Stimulated activated CD4-positive, alpha-beta T cell treated with anti-CD3 and anti-CD28 coated beads, Interleukin-15, amount 100 ng/mL, for 48 hours (primary cell): ENCODE measurements around the gene TNFRSF9.
A peak's percentile ranks its signal among the peaks of the same experiment; 100 is the strongest.
"Not testable (repeated sequence)": the region's sequence is repeated elsewhere in the genome, so short reads cannot be mapped to it uniquely, and the experiment has no call there.

Experiments
- DNase-seq, 2 donors: peaks; one replicate each; pipeline ENCODE4 v3.0.0-alpha.2; 2020; ENCODE audit warnings: low read depth in 2 of 2

TNFRSF9 gene

DNA sequence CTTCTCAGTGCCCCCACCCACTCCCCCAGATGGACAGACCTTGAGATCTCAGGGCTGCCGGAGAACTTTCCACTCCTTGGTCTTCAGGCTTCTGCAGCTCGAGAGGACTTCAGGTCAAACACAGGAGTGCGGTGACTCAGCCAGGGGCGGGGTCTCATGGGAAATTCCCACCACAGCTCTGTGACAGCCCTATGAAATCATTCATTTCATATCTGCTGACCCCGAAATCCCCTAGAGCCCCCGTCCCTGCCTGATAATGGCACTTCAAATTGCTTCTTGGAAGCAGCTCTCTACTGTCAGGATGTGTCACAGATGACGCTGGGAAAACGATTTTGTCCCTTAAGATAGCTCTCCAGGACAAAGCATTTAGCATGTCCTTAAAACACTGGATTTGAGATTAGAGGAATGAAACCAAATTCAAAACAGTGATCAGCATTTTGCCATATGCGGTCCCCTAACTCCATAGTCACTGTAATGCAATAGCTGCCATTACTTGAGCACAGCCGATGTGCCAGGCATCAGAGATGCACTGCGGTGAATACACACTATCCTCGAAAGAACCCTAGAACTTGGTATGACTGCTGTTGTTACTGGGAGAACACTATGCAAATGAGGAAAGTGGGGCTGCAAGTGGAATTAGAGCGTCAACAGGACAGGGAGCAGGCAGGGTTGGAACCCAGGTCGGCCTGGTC lies at the start of gene TNFRSF9:
TSS of gene TNFRSF9 (minus strand) at position 95 of the 692 bp plus-strand sequence. CDS start 845 bp downstream, outside the sequence.
- peak; percentile 47 to 82 for DNase-seq

DNA sequence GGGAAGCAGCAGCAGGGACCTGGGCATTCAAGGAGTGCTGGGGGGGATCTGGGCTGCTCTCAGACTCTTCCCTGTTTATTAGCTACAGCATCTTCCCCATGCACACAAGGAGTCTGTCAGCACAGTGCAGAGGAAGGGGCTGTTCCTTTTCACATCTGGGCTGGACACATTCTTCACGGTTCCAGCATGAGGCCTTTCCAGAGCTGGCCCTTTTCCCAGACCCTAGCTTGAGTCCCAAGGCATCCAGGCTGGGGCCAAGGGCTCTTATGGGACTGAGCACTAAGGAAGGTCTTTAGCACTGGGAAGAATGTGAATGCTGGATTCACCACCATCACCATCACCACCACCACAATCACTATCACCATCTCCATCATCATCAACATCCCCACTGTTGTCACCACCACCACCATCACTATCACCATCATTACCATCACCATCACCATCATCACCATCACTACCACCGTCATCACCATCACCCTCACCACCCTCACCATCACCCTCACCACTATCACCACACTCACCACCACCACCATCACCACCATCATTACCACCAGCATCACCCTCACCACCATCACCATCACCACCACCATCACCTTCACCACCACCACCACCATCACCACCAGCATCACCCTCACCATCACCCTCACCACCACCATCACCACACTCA lies 49.3 kb upstream of the TNFRSF9 start:
- no peak for DNase-seq

DNA sequence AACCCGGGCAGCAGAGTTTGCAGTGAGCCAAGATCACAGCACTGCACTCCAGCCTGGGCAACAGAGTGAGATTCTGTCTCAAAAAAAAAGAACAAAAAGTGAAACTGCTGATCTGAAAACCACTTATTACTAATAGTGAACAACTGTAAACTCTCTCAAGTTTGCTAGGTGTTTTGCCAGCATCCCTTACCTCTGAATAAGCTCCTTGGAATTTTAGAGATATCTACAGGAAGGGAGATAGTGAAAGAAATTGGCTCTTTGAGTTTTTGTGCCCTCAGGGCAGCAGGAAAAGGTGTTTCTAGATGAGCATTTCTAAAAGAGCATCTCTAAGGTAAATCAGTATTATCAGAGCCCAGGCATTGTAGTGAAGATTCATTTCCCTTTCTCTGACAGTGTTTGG lies 47.9 kb upstream of the TNFRSF9 start:
- DNase-seq: no peak

DNA sequence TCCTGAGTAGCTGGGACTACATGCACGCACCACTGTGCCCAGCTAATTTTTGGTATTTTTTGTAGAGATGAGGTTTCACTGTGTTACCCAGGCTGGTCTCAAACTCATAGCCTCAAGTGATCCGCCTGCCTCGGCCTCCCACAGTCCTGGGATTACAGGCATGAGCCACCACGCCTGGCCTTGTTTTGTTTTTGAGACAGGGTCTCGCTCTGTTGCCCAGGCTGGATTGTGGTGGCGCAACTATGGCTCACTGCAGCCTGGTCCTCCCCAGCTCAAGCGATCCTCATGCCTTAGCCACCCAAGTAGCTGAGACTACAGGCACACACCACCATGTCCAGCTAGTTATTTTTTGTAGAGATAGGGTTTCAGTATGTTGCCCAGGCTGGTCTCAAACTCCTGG lies 46.9 kb upstream of the TNFRSF9 start:
- no peak for DNase-seq

DNA sequence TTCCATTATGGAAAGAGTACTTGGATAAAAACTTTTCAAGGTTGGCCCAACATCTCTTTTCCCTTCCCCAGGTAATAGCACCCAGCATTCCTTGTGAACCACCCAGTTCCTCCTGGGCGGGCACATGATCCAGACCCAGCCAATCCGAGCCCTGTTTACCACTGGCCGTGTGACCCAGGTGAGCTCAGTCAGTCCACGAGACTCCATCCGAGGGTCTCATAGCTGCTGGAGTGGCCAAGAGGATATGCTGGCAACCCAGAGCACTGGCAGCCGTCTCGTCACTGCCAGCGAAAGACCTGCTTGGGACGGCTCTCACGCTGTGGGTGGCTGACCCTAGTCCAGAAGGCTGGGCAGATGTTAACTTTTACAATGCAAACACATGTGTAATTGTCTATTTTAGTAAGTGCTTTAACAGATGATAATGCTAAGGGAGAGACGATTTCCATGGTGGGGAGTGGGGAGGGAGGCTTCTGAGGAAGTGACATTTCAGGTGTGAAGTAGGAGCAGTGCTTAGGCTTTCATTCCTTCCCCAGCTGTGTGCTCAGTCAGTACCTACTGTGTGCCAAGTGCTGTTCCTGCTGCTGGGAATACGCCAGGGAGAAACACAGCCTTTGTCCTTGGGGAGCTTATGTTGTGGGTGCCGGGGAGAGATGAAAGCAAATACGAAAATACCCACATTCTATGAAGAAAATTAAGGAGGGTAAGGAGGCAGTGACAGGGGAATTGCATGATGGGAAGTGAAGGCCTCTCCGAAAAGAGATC lies 45.4 kb upstream of the TNFRSF9 start:
- DNase-seq: no peak

DNA sequence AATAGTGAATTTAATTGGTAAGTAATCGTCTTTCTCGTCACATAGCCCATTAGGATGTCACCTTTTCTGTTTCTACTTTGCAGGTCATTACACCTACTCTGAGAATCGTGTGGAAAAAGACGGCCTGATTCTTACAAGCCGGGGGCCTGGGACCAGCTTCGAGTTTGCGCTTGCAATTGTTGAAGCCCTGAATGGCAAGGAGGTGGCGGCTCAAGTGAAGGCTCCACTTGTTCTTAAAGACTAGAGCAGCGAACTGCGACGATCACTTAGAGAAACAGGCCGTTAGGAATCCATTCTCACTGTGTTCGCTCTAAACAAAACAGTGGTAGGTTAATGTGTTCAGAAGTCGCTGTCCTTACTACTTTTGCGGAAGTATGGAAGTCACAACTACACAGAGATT lies 44.2 kb upstream of the TNFRSF9 start:
- DNase-seq: no peak

DNA sequence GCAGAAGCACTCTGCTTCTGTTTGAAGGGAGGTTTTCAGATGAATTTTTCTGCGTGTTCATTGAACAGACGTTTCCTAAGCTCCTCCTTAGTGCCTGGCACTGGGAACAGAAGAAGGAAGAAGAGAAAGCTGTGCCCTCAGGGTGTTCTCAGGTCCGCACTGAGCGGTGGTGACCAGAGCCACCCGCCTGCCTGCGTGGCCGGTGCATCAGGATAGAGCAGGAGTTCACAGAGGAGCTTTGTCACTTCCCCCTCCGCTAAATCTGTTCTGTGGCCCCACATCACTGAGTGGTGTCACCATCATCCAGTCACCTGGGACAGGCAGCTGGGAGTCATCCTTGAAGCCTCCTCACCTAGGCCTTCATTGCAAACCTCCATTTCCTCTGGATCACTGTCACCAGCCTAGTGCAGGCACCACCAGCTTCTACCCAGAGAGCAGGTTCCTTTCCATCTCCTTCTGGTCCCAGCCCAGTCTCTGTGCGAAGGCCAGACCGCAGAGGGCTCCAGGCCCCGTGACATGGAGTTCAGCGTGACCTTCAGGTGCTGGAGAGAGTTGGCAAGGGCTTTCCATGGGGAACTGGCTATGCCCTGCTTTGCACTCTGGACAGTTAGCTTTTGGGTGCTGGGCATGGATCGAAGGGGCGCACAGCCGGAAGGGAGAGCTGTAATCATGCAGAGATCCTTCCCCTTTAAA lies 42.6 kb upstream of the TNFRSF9 start:
- DNase-seq: no peak

DNA sequence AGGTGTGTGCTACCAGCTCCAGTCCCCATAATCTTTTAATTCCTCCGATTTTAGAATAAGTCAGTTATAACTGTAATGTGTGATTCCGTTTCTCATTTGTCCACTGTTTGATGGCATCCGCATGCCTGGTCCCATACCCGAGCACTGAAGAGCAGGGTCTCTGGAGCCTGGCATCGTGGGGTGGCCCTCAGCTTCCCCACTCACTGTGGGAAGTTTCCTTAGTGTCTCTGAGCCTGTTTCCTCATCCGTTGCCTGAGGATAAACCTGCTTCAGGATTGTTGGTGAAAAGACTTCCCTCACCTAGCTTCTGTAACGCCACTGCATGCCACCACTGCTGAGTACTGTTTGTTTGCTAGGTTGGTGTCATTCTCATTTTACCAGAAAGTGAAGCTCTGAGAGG lies 40.3 kb upstream of the TNFRSF9 start:
- no peak for DNase-seq

DNA sequence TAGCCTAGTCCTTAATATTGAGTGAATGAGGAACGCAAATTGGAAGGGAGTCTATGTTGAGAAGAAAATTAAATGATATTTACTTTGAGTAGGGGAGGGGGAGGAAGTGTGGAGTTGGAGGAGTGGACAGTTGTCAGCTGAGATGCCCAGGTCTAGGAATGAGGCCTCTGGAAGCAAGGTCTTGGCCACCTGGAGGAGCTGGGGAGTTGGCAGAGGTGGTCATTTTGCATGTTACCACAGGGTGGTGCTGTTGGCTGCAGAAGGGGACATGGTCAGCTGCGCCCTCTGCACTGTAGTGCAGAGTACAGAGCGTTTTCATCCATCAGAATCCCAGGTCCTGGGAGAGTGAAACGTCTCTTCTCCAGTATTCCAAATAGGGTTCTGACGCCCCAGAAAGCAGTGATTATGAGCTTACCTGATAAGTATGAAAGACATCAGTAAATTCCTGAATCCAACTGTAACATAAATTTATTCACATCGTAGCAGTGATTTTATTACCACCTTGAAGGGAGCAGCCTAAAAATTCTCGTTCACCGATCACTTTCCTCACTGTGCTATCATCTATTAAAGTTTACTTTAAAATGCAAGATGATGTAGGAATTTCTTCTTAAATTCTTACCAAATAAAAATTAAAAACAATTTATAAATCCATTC lies 34.7 kb upstream of the TNFRSF9 start:
- DNase-seq: peak in 1 of 2 donors; percentile 19

DNA sequence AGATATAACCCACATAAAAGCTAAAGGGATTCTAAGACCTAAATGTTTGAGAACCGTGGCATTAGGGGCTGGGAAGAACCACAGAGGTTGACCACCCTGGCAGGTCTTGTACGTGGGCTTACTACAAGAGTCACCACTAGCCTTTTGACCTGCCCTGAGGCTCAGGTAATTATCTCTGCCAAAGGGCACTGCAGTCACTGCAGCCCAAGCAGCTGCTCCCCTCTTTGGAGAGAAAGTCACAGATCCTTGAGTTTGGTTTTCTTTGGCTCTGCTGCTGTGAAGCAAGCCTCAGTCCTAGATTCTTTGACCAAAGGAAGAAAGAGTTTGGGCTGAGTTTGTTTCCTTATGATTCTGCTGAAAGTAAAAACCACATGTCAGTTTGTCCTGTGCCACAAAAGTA lies 32.4 kb upstream of the TNFRSF9 start:
- no peak for DNase-seq

DNA sequence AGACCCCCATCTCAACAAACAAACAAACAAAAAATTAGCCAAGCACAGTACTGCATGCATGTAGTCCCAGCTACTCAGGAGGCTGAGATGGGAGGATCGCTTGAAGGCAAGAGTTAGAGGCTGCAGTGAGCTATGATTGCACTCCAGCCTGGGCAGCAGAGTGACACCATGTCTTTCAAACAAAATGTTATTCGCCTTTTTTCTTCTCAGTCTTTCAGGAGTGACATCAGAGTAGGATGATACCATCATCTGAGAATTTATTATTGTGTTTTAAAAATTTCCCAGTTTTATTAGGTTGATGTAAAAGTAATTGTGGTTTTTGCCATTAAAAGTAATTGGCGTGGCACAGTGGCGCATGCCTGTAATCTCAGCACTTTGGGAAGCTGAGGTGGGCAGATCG lies 31.6 kb upstream of the TNFRSF9 start:
- DNase-seq: no peak

DNA sequence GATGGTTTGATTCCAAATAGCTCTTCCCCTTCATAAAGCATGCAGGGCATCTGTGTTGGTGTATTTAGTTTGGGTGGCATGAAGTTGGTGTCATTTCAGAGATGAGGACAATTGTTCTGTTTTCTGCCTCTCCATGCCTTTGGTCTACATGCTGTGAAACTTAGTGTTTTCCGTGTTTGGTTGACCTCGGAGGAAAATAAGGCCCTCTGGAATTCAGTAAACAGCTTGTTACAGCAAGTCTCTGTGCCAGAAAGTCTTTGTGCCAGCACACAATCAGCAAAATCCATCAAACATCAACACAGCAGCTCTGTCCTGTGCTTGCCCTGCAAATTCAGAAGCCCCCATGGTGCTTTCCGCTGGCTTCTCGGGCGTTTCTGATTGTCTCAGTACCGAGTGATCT lies 30.4 kb upstream of the TNFRSF9 start:
- no peak for DNase-seq

DNA sequence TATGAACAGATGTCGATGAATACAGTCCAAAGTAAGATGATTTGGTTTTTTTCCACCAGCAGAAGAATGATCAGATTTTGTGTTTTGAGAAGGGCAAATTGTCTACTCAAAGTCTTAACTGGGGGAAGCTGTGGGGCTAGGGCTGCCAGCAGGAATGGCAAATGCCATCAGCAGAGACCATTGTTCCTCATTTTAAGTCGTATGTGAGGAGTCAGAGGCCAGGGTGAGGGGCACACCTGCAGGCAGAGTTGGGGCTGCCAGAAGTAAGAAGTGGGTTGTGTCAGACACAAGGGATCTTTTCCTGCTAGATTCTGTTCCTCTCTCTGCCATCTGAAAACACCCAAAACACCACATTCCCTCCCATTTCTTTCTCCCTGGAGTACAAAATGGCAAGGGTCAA lies 29.6 kb upstream of the TNFRSF9 start:
- no peak for DNase-seq

DNA sequence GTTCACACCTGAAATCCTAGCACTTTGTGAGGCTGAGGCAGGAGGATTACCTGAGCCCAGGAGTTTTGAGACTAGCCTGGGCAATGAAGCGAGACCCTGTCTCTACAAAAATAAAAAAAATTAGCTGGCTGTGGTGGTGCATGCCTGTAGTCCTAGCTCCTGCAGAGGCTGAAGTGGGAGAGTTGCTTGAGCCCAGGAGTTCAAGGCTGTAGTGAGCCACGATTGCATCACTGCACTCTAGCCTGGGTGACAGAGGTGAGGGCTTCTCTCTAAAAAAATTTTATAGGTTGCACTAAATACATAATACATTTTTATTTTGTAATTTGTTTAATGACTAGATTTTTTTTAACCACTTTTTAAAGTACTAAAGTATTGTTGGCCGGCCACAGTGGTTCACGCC lies 27.0 kb upstream of the TNFRSF9 start:
- no peak for DNase-seq

DNA sequence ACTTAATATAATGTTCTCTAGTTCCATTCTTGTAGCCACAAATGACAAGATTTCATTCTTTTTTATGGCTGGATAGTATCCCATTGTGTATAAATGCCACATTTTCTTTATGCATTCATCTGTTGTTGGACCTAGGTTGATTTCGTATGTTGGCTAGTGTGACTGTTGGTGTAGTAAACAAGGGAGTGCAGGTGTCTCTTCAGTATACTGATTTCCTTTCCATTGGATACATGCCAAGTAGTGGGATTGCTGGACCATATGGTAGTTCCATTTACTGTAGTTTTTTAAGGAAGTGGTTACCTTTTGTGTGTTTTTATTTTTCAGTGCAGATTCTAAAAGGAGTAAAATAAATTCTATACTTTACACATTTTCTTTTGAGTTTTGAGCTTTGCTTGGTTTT lies 26.6 kb upstream of the TNFRSF9 start:
- DNase-seq: no peak

DNA sequence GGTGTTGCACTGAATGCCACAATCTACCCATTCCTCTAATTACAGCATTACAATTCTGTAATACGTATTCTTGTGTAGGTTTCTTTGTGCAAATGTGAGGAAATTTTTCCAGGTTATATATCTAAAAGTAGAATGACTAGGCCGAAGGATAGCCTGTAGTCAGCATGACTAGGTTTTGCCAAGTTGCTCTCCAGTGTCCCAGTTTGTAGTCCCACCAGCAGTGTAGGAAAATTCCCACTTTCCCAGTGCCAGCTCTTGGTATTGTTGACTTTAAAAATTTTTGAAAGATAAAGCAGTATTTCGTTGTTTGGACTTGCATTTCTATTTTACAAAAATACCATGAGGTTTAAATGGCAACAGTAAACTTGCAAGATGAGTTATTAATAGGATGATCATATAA lies 23.8 kb upstream of the TNFRSF9 start:
- DNase-seq: no peak

DNA sequence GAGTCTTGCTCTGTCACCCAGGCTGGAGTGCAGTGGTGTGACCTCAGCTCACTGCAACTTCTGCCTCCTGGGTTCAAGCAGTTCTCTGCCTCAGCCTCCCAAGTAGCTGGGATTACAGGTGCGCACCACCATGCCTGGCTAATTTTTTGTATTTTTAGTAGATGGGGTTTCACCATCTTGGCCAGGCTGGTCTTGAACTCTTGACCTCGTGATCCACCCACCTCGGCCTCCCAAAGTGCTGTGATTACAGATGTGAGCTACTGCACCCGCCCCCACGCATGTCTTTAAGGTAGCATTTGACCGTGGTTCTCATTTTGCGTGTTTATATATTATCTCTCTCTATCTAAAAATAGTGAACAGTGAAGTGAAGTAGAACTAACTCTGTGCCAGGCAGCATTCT lies 23.2 kb upstream of the TNFRSF9 start:
- DNase-seq: not testable (repeated sequence)

DNA sequence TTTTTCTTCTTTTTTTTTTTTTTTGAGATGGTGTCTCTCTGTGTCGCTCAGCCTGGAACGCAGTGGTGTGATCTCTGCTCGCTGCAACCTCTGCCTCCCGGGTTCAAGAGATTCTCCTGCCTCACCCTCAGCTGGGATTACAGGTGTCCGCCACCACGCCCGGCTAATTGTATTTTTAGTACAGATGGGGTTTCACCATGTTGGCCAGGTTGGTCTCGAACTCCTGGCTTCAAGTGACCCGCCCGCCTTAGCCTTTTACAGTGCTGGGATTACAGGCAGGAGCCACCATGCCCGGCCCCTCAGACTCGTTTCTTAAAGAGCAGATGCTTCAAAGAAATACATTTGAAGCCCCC lies 22.7 kb upstream of the TNFRSF9 start:
- not testable (repeated sequence) for DNase-seq

DNA sequence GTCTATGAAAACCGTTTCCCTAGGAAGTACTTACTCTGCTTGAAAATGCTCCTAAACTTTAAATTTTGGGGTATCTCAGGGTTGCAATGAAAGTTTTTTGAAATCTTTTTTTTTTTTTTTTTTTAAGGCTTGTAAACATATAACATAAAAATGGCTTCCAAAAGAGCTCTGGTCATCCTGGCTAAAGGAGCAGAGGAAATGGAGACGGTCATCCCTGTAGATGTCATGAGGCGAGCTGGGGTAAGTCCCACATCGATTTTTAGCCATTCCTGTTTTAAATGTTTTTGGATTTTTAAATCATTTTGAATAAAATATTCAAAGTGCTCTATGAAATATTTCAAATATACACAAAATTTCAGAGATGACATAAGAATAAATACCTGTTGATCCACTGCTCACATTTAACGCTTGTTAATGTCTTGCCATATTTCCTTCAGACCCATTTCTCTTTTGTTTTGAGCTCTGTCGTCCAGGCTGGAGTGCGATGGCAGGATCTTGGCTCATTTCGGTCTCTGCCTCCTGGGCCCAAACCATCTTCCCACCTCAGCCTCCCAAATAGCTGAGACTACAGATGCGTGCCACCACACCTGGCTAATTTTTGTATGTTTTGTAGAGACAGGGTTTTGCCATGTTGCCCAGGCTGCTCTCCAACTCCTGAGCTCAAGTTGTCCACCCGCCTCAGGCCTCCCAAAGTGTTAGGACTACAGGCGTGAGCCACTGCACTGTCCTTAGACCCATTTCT lies 22.2 kb upstream of the TNFRSF9 start:
- DNase-seq: no peak

DNA sequence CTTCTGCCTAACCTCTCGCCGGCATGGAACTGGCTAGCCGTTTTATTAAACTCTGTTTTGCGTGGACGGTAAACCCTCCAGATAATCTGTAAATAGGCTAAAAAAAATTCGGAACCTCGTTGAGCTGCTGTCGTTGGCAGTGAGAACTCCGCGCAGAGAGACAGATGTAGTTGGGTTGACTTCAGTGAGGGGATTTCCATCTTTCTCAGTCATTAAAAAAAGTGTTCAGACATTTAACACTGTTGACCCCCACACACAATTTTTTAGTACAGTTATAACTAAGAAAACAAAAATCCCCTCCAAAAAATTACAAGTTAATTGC lies 21.3 kb upstream of the TNFRSF9 start:
- no peak for DNase-seq
